C4-2B (cell line): Measurements from ENCODE around the gene CTH.

Source experiments
- CTCF ChIP-seq: fragments of 450-650 bp; conservative IDR thresholded peaks from 2 replicates; pipeline ENCODE4 v1.5.1; 2017; ENCODE audit warnings: mild to moderate bottlenecking
- ZFX ChIP-seq: fragments of 450-650 bp; IDR thresholded peaks from 2 replicates; pipeline ENCODE4 v1.6.1; 2017

GRCh38 chr1:70442490-70442889, 31.4 kb downstream of the CTH start:
- TF ChIP-seq CTCF: no peak
- no peak for TF ChIP-seq ZFX
